Measurements from ENCODE around the gene HCFC2. TPM values are rescaled to one million over a fixed set of nuclear protein-coding genes. Genes with fewer than 3 reads are reported as not detected.

HCFC2 gene
- total and polyA plus RNA-seq, 2 experiments from 2014 or later: 7.5 to 15.1 TPM

- Histone ChIP-seq H3K36me3 (replicated peaks; ENCODE audit: insufficient read depth, low read depth) (no peaks in the 10 kb centered on the region), H2AFZ (no peak overlapping the region), H3K27me3 (no peaks in the 10 kb centered on the region), H3K4me2 (no peak overlapping the region), H3K27ac (no peak overlapping the region), H3K9me2 (replicated peaks; ENCODE audit: insufficient read depth) (no peaks in the 10 kb centered on the region), H3K9me3 (ENCODE audit: low read depth) (no peaks in the 10 kb centered on the region), H4K20me1 (ENCODE audit: insufficient read depth, poor library complexity, severe bottlenecking) (no peaks in the 10 kb centered on the region), H3K4me3 (no peak overlapping the region), H3K79me2 (no peaks in the 10 kb centered on the region), H3K4me1 (ENCODE audit: insufficient read depth) (peaks cover 5% of the 10 kb centered on the region)
- 71% methylated on average over 2 of the region's 2 CpGs for WGBS (ENCODE audit: low lambda C conversion rate, missing lambda C conversion rate)
- no peak for DNase-seq (ENCODE audit: low spot score)
- TF ChIP-seq EZH2 (IDR thresholded peaks at IDR 0.05; ENCODE audit: borderline replicate concordance) (no peak), CTCF (IDR thresholded peaks at IDR 0.05; ENCODE audit: poor library complexity) (no peak)
Measured at GRCh38 chr12:104142543-104142942, 78.2 kb downstream of the HCFC2 start.

- H3K36me3 ChIP-seq (replicated peaks; ENCODE audit: insufficient read depth, low read depth): no peaks in the 10 kb centered on the region
- no peaks in the 10 kb centered on the region for H3K9me2 ChIP-seq (replicated peaks; ENCODE audit: insufficient read depth)
- no peaks in the 10 kb centered on the region for H4K20me1 ChIP-seq (ENCODE audit: insufficient read depth, poor library complexity, severe bottlenecking)
- no peak overlapping the region for H3K4me3 ChIP-seq
- no peak overlapping the region for H2AFZ ChIP-seq
- TF ChIP-seq EZH2phosphoT487 (IDR thresholded peaks at IDR 0.05; ENCODE audit: low read depth, severe bottlenecking, unreplicated experiment) (no peak), EZH2 (IDR thresholded peaks at IDR 0.05; ENCODE audit: borderline replicate concordance) (no peak), CTCF (IDR thresholded peaks at IDR 0.05; ENCODE audit: poor library complexity) (no peak)
- H3K79me2 ChIP-seq: no peaks in the 10 kb centered on the region
- DNase-seq (ENCODE audit: low spot score): no peak
- H3K27ac ChIP-seq: no peak overlapping the region
- no peaks in the 10 kb centered on the region for H3K9me3 ChIP-seq (ENCODE audit: low read depth)
- H3K4me1 ChIP-seq (ENCODE audit: insufficient read depth): peaks cover 5% of the 10 kb centered on the region
- no peak overlapping the region for H3K4me2 ChIP-seq
- no peaks in the 10 kb centered on the region for H3K27me3 ChIP-seq
Measured at GRCh38 chr12:104143002-104143401, 78.7 kb downstream of the HCFC2 start.

GRCh38 chr12:104143918-104144317, 79.6 kb downstream of the HCFC2 start:
- no peak overlapping the region for H3K27ac ChIP-seq
- H3K36me3 ChIP-seq (replicated peaks; ENCODE audit: insufficient read depth, low read depth): no peaks in the 10 kb centered on the region
- no peak overlapping the region for H2AFZ ChIP-seq
- no peaks in the 10 kb centered on the region for H3K27me3 ChIP-seq
- no peaks in the 10 kb centered on the region for H3K79me2 ChIP-seq
- H3K4me3 ChIP-seq: no peak overlapping the region
- TF ChIP-seq CTCF (IDR thresholded peaks at IDR 0.05; ENCODE audit: poor library complexity): no peak
- no peak for TF ChIP-seq EZH2 (IDR thresholded peaks at IDR 0.05; ENCODE audit: borderline replicate concordance)
- TF ChIP-seq EZH2phosphoT487 (IDR thresholded peaks at IDR 0.05; ENCODE audit: low read depth, severe bottlenecking, unreplicated experiment): no peak
- H4K20me1 ChIP-seq (ENCODE audit: insufficient read depth, poor library complexity, severe bottlenecking): no peaks in the 10 kb centered on the region
- H3K4me1 ChIP-seq (ENCODE audit: insufficient read depth): no peaks in the 10 kb centered on the region
- no peaks in the 10 kb centered on the region for H3K9me3 ChIP-seq (ENCODE audit: low read depth)
- no peak overlapping the region for H3K4me2 ChIP-seq
- DNase-seq (ENCODE audit: low spot score): no peak
- H3K9me2 ChIP-seq (replicated peaks; ENCODE audit: insufficient read depth): no peaks in the 10 kb centered on the region
- WGBS (ENCODE audit: low lambda C conversion rate, missing lambda C conversion rate): 100% methylated on average over 1 of the region's 1 CpG

- 89% methylated on average over 11 of the region's 11 CpGs for WGBS (ENCODE audit: low lambda C conversion rate, missing lambda C conversion rate)
- TF ChIP-seq EZH2phosphoT487 (IDR thresholded peaks at IDR 0.05; ENCODE audit: low read depth, severe bottlenecking, unreplicated experiment) (no peak), CTCF (IDR thresholded peaks at IDR 0.05; ENCODE audit: poor library complexity) (no peak), EZH2 (IDR thresholded peaks at IDR 0.05; ENCODE audit: borderline replicate concordance) (no peak)
Measured at GRCh38 chr12:104147346-104147745, 83.0 kb downstream of the HCFC2 start.

More at GRCh38 chr12:104147346-104147745, 83.0 kb downstream of the HCFC2 start:
- Histone ChIP-seq H3K4me2 (no peak overlapping the region), H3K4me3 (no peak overlapping the region), H2AFZ (no peak overlapping the region), H3K27me3 (no peaks in the 10 kb centered on the region), H3K36me3 (replicated peaks; ENCODE audit: insufficient read depth, low read depth) (no peaks in the 10 kb centered on the region), H4K20me1 (ENCODE audit: insufficient read depth, poor library complexity, severe bottlenecking) (no peaks in the 10 kb centered on the region), H3K4me1 (ENCODE audit: insufficient read depth) (no peaks in the 10 kb centered on the region), H3K27ac (no peak overlapping the region), H3K9me3 (ENCODE audit: low read depth) (no peaks in the 10 kb centered on the region), H3K79me2 (no peaks in the 10 kb centered on the region), H3K9me2 (replicated peaks; ENCODE audit: insufficient read depth) (no peaks in the 10 kb centered on the region)
- no peak for DNase-seq (ENCODE audit: low spot score)
